ENCODE results near the gene CAPN7. TPM values are rescaled to one million over a fixed set of nuclear protein-coding genes. Genes with fewer than 3 reads are reported as not detected.

The CAPN7 gene
- total RNA-seq, 2 donors from 2014 or later: 33.2 to 33.9 TPM

- Histone ChIP-seq H3K4me3 (no peak overlapping the region), H3K9ac (ENCODE audit: low read depth in 2 of 2, low read length in 2 of 2) (no peak overlapping the region), H3K27me3 (no peaks in the 10 kb centered on the region), H3K27ac (no peak overlapping the region), H3K36me3 (no peaks in the 10 kb centered on the region), H3K4me1 (no peaks in the 10 kb centered on the region), H3K9me3 (no peaks in the 10 kb centered on the region)
- DNase-seq: no peak
- intact Hi-C loops (cut with DNase I): no loop called here
- TF ChIP-seq CTCF (IDR thresholded peaks at IDR 0.05): no peak
Observed at GRCh38 chr3:15261274-15261673, 55.2 kb downstream of the CAPN7 start.

GRCh38 chr3:15262021-15262420 lies 56.0 kb downstream of the CAPN7 start:
- Histone ChIP-seq H3K27ac (no peak overlapping the region), H3K9me3 (no peaks in the 10 kb centered on the region), H3K4me3 (no peak overlapping the region), H3K9ac (ENCODE audit: low read depth in 2 of 2, low read length in 2 of 2) (no peak overlapping the region), H3K36me3 (no peaks in the 10 kb centered on the region), H3K4me1 (no peaks in the 10 kb centered on the region), H3K27me3 (no peaks in the 10 kb centered on the region)
- no peak for TF ChIP-seq CTCF (IDR thresholded peaks at IDR 0.05)
- no peak for DNase-seq
- intact Hi-C loops (cut with DNase I): no loop called here

GRCh38 chr3:15263120-15263519 lies 57.1 kb downstream of the CAPN7 start:
- TF ChIP-seq CTCF (IDR thresholded peaks at IDR 0.05): no peak
- H3K9me3 ChIP-seq: no peaks in the 10 kb centered on the region
- H3K27ac ChIP-seq: no peak overlapping the region
- no peaks in the 10 kb centered on the region for H3K36me3 ChIP-seq
- intact Hi-C loops (cut with DNase I): no loop called here
- H3K4me3 ChIP-seq: no peak overlapping the region
- no peak for DNase-seq
- no peak overlapping the region for H3K9ac ChIP-seq (ENCODE audit: low read depth in 2 of 2, low read length in 2 of 2)
- no peaks in the 10 kb centered on the region for H3K27me3 ChIP-seq
- H3K4me1 ChIP-seq: no peaks in the 10 kb centered on the region

GRCh38 chr3:15263926-15264325 lies 57.9 kb downstream of the CAPN7 start:
- Histone ChIP-seq H3K27ac (no peak overlapping the region), H3K4me1 (no peaks in the 10 kb centered on the region), H3K4me3 (no peak overlapping the region), H3K9me3 (no peaks in the 10 kb centered on the region), H3K27me3 (no peaks in the 10 kb centered on the region), H3K9ac (ENCODE audit: low read depth in 2 of 2, low read length in 2 of 2) (no peak overlapping the region), H3K36me3 (no peaks in the 10 kb centered on the region)
- TF ChIP-seq CTCF (IDR thresholded peaks at IDR 0.05): no peak
- intact Hi-C loops (cut with DNase I): no loop called here
- DNase-seq: no peak

- Histone ChIP-seq H3K4me1 (no peaks in the 10 kb centered on the region), H3K36me3 (no peaks in the 10 kb centered on the region), H3K9ac (ENCODE audit: low read depth in 2 of 2, low read length in 2 of 2) (no peak overlapping the region), H3K27ac (no peak overlapping the region), H3K27me3 (no peaks in the 10 kb centered on the region), H3K4me3 (no peak overlapping the region), H3K9me3 (no peaks in the 10 kb centered on the region)
- intact Hi-C loops (cut with DNase I): no loop called here
- DNase-seq: no peak
- TF ChIP-seq CTCF (IDR thresholded peaks at IDR 0.05): no peak
Observed at GRCh38 chr3:15264486-15264885, 58.4 kb downstream of the CAPN7 start.

Data from colonic mucosa (tissue), 4 donors.